ENCODE data around the gene PRADC1. TPM values are rescaled to one million over a fixed set of nuclear protein-coding genes. Genes with fewer than 3 reads are reported as not detected.
"Not testable (repeated sequence)": the region's sequence is repeated elsewhere in the genome, so short reads cannot be mapped to it uniquely, and the experiment has no call there.

PRADC1 gene
- polyA plus RNA-seq, 1 donor: 35.3 TPM

DNA sequence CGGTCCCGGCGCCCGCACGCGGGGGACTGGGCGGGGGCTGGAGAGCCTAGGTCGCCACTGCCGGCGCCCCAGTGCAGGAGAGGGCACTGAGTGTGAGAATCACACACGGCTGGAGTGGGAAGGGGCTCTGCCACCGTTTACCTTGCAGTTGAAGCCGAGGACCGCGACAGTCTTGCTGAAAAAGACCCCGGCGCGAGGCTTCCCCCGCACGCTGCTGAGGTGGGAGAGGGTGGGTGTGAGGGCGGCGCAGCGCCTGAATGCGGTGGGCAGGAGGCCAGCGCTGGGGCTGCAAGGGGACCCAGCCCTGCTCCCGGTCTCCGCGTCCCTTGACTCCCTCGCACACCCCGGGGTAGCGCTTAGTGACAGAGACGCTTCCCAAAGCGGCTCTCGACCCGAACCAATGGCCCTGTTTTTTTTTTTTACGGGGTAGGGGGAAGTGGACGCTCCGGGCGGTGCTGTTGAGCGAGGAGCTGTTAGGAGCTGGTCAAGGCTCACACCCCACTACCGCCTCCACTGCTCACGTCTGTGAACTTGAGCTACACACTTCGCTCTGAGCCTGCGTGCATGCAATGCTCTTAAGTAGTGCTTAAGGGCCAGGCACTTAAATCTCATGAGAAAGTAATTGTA lies 29.9 kb downstream of the PRADC1 start:
- no peak for DNase-seq (ENCODE audit: low read depth)

DNA sequence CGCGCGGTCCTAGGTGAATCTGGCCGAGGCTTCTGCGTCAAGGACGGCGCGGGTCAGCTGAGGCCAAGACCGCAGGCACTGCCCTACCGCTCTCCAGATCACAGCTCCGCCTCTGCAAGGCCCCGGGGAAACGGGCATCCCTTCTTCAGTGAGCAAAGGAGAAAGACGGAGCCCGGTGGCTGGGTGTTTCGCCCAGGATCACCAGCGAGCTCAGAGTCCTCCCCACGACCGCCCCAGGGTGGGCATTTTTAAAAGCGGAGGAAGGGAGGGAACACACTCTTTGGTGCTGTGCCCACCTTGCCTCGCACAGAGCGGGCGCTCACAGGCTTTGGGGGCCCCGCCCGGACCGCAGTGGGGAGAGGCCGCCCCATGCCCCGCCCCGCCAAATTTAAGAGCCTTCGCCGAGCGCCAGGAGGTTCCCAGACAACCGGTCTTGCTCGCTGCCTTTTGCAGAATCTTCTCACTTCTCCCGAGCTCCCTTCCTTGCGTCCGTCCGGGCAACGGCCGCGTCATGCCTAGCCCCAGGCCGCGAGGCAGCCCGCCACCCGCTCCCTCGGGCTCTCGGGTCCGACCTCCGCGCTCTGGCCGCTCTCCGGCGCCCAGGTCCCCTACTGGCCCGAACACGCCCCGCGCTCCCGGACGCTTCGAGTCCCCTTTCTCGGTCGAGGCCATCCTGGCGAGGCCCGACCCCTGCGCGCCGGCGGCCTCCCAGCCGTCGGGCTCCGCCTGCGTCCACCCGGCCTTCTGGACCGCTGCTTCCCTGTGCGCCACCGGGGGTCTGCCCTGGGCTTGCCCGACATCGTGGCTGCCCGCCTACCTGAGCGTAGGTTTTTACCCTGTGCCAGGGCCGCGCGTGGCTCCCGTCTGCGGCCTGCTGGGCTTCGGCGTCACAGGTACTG lies 30.6 kb downstream of the PRADC1 start, which contains the start of gene NOTO:
Gene NOTO (plus strand): TSS at position 419 of the 899 bp plus-strand sequence. CDS start 93 bp downstream, at position 512.
- no peak for DNase-seq (ENCODE audit: low read depth)

DNA sequence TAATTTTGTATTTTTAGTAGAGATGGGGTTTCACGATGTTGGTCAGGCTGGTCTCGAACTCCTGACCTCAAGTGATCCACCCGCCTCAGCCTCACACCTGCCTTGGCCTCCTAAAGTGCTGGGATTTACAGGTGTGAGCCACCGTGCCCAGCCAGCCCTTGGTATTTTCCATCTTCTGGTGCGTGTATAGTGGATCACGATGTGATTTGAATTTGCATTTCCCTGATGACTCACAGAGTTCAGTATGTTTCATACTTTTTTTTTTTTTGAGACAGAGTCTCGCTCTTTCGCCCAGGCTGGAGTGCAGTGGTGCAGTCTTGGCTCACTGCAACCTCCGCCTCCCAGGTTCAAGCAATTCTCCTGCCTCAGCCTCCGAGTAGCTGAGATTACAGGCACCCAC lies 32.8 kb downstream of the PRADC1 start:
- DNase-seq (ENCODE audit: low read depth): not testable (repeated sequence)

DNA sequence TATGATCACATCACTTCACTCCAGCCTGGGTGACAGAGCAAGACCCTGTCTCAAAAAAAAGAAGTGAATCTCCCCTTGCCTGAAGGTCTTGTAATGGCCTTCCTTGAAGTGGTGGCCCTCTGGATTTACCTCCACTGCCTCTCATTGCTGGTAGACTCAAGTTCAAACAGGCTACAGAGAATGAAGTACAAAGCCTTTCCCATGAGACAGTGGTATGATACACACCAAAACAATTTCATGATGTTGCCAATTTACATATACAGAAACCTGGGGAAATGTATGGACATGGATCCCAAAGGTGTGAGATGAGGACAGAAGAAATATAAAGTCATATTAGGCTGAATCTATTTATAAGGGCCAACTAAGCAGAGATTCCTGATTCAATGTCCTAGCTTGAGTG lies 35.5 kb downstream of the PRADC1 start:
- DNase-seq (ENCODE audit: low read depth): no peak

DNA sequence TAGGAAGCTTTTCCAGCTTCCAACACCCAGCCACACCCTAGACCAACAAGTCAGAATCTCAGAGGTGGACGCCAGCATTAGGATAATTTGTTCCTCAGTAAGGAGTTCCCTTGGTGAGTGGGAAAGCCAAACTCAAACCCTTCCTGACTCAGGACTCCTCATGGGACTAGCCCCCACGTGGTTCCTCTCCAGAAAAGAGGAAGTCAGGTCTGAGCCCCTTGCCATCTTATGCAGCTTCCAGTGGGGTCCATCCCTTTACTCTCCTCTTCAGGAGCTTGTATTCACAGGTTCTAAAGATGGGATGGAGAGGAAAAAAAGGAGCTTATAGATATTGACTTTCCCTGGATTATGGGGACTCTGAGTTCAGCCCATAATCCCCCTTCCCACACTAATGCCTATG lies 45.5 kb downstream of the PRADC1 start:
- no peak for DNase-seq (ENCODE audit: low read depth)

DNA sequence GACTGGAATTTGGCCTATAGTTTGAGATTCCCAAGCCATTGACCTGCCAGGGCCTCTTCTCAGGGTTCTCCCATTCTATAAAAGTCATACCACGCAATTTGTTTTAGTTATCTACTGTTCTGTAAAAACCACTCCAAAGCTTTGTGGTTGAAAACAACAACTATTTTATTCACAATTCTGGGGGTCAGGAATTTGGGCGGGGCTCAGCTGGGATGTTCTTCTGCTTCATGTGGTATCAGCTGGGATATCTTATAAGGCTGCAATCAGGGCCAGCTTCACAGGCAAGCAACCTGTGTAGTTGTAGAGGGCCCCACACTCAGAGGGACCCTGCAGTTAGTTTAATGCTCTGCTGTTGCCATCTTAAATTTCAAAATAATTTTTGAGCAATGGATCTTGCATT lies 47.1 kb downstream of the PRADC1 start:
- no peak for DNase-seq (ENCODE audit: low read depth)

Other genes with a start within 250 kb of the PRADC1 start
- 6.8 TPM for gene SFXN5, start 161.5 kb downstream of the PRADC1 start, polyA plus RNA-seq (ENCODE audit: insufficient read length)
- gene RAB11FIP5, start 120.3 kb downstream of the PRADC1 start, polyA plus RNA-seq (ENCODE audit: insufficient read length): 13.0 TPM
- not detected for gene NOTO, start 30.7 kb downstream of the PRADC1 start, polyA plus RNA-seq (ENCODE audit: insufficient read length)
- 32.5 TPM for gene SMYD5, start 19.0 kb downstream of the PRADC1 start, polyA plus RNA-seq (ENCODE audit: insufficient read length)
- gene CCT7, start 1.1 kb upstream of the PRADC1 start, polyA plus RNA-seq (ENCODE audit: insufficient read length): 176 TPM
- gene FBXO41, start 51.2 kb upstream of the PRADC1 start, polyA plus RNA-seq (ENCODE audit: insufficient read length): 0.18 TPM
- not detected for gene EGR4, start 60.3 kb upstream of the PRADC1 start, polyA plus RNA-seq (ENCODE audit: insufficient read length)
- gene ALMS1, start 152.6 kb upstream of the PRADC1 start, polyA plus RNA-seq (ENCODE audit: insufficient read length): 15.6 TPM

Data from forelimb muscle (tissue), 1 donor.